GM19438 (cell line): ENCODE results near the gene ADTRP.

Experiments used
- ATAC-seq: cut with Tn5 transposase; IDR thresholded peaks from one replicate; pipeline ENCODE4 v1.9.1; 2021; ENCODE audit warnings: low read depth; ENCODE audit not compliant: unreplicated experiment

Gene ADTRP

GRCh38 chr6:11778648-11779328 is at the start of gene ADTRP:
Gene ADTRP, minus strand, starts transcription at chr6:11778803. Its CDS starts 44 bp downstream, at chr6:11778759.
- ATAC-seq = no peak

GRCh38 chr6:11826779-11827178 is 48.2 kb upstream of the ADTRP start:
- no peak for ATAC-seq

GRCh38 chr6:11824986-11825385 is 46.4 kb upstream of the ADTRP start:
- peak; percentile 62 for ATAC-seq

- no peak for ATAC-seq
Observed at GRCh38 chr6:11822346-11822745, 43.7 kb upstream of the ADTRP start.

- ATAC-seq = no peak
Observed at GRCh38 chr6:11821781-11822180, 43.2 kb upstream of the ADTRP start.

- no peak for ATAC-seq
Observed at GRCh38 chr6:11820821-11821220, 42.2 kb upstream of the ADTRP start.

- ATAC-seq = no peak
Observed at GRCh38 chr6:11819486-11819885, 40.9 kb upstream of the ADTRP start.

GRCh38 chr6:11815231-11815630 is 36.6 kb upstream of the ADTRP start:
- no peak for ATAC-seq

GRCh38 chr6:11814819-11815218 is 36.2 kb upstream of the ADTRP start:
- no peak for ATAC-seq

GRCh38 chr6:11814106-11814505 is 35.5 kb upstream of the ADTRP start:
- ATAC-seq = no peak

- no peak for ATAC-seq
Observed at GRCh38 chr6:11813606-11814005, 35.0 kb upstream of the ADTRP start.

GRCh38 chr6:11812951-11813350 is 34.3 kb upstream of the ADTRP start:
- no peak for ATAC-seq

GRCh38 chr6:11812439-11812838 is 33.8 kb upstream of the ADTRP start:
- ATAC-seq = no peak

- ATAC-seq = no peak
Observed at GRCh38 chr6:11811644-11812264, 33.2 kb upstream of the ADTRP start.

GRCh38 chr6:11810854-11811643 is 32.4 kb upstream of the ADTRP start:
- no peak for ATAC-seq

GRCh38 chr6:11810039-11810541 is 31.5 kb upstream of the ADTRP start:
- no peak for ATAC-seq

- no peak for ATAC-seq
Observed at GRCh38 chr6:11808054-11808453, 29.5 kb upstream of the ADTRP start.

- no peak for ATAC-seq
Observed at GRCh38 chr6:11806561-11807317, 28.1 kb upstream of the ADTRP start.

GRCh38 chr6:11805259-11806053 is 26.9 kb upstream of the ADTRP start:
- no peak for ATAC-seq

GRCh38 chr6:11804701-11805100 is 26.1 kb upstream of the ADTRP start:
- ATAC-seq = no peak
